GM13977 (cell line): ENCODE data around the gene ALDH1L1.

Experiments
- DNase-seq: peaks from one replicate; pipeline ENCODE4 v3.0.0; 2012; ENCODE audit warnings: low spot score
- in situ Hi-C: fragments of 300-500 bp; cut with MboI; formaldehyde crosslinking; loops from one replicate; pipeline ENCODE4 v1.12.0; 2022; ENCODE audit warnings: low sequenced_read_pairs, low pct_unique_long_range_greater_than_20kb, mixed read lengths, inconsistent platforms; ENCODE audit not compliant: unreplicated experiment
- TF ChIP-seq, protein P1 (sequence below): IDR thresholded peaks from 2 replicates; pipeline ENCODE4 v1.5.1; 2012; ENCODE audit warnings: mild to moderate bottlenecking, control low read depth; ENCODE audit not compliant: insufficient read depth; ENCODE audit errors: extremely low read depth, missing control alignments

ALDH1L1 gene

GRCh38 chr3:126197854-126198584 lies 17.6 kb upstream of the ALDH1L1 start:
- in situ Hi-C loops = no loop called here

GRCh38 chr3:126197343-126197742 lies 17.0 kb upstream of the ALDH1L1 start:
- TF ChIP-seq, protein P1, sequence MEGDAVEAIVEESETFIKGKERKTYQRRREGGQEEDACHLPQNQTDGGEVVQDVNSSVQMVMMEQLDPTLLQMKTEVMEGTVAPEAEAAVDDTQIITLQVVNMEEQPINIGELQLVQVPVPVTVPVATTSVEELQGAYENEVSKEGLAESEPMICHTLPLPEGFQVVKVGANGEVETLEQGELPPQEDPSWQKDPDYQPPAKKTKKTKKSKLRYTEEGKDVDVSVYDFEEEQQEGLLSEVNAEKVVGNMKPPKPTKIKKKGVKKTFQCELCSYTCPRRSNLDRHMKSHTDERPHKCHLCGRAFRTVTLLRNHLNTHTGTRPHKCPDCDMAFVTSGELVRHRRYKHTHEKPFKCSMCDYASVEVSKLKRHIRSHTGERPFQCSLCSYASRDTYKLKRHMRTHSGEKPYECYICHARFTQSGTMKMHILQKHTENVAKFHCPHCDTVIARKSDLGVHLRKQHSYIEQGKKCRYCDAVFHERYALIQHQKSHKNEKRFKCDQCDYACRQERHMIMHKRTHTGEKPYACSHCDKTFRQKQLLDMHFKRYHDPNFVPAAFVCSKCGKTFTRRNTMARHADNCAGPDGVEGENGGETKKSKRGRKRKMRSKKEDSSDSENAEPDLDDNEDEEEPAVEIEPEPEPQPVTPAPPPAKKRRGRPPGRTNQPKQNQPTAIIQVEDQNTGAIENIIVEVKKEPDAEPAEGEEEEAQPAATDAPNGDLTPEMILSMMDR = no peak
- in situ Hi-C loops = no loop called here
- DNase-seq = no peak

More at GRCh38 chr3:126197854-126198584, 17.6 kb upstream of the ALDH1L1 start:
- peak; percentile 61 for DNase-seq
- TF ChIP-seq, protein P1 = peak; percentile 75

DNA sequence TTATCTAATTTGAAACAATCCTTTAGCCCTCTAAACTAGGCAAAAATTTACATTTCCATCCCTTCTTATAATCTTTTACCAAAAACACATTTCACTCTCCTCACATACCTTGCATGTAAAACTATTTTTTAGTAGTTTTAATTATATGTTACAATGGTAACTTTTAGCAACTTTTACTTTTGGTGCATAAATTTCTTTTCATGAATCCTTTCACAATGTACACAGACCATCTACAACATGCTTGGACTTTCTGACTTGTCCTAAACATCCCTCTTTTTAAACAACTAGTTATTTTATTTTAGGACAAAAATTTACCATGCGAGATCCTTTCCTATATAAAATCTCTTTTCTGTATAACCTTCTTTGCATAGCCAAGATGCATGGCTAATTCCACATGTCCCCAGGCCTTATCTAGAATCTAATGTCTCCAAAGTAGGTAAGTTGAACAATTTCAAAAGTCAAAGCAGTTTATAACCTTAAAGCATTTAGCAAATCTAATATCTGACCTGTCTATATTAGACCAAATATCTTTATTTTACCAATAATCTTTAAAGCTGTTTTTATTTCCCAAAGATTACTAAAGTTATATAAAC lies 14.4 kb upstream of the ALDH1L1 start:
- in situ Hi-C loops = no loop called here
- TF ChIP-seq, protein P1 = no peak
- DNase-seq = no peak

DNA sequence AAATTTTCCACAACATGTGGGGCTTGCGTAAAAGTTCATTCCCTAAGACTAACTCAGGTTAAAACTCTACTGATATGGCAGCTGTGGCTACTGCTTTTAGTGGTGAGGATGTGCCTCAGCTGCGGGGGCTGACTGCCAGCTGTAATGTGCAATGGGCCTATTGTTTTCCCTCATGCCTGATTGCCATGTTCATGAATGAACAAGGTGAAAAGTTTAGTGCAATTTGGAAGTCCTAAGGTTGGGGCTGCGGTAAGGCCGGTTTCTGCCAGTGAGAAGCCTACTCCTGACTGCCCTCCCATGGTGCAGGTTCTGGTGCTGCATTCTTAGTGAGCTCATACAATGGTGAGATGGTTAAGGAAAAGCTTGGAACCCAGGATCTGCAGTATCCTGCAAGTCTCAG lies 10.9 kb upstream of the ALDH1L1 start:
- in situ Hi-C loops = no loop called here
- TF ChIP-seq, protein P1 = no peak
- no peak for DNase-seq

- no peak for DNase-seq
- TF ChIP-seq, protein P1 = no peak
- in situ Hi-C loops = no loop called here
These were observed 7.5 kb upstream of the ALDH1L1 start for GRCh38 chr3:126187920-126188319.

DNA sequence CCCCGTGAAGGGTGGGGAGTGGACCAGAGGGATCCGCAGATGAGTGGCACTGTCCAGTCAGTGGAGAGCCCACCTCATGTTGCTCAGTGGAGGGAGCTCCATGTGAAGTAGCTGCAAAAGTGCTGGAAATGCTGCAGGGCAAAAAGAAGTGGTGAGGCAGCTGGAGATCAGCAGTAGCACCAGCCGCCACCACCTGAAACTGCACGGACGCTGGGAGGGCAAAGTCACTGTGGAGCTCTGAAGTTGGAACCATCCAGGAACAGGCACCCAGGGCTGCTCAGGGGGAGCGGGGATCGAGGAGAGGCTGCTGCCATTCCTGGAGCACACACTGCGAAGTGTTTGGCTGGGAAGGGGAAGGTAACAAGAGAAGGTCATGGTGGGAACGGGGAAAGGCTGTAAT lies 6.4 kb upstream of the ALDH1L1 start:
- DNase-seq = no peak
- TF ChIP-seq, protein P1 = no peak
- in situ Hi-C loops = no loop called here
